IMR-90 (cell line): ENCODE results near the gene GIMAP5. TPM values are rescaled to one million over a fixed set of nuclear protein-coding genes. Genes with fewer than 3 reads are reported as not detected.

Source experiments
- ATAC-seq: fragments of 200-7000 bp; cut with Tn5 transposase; 2 replicates; pipeline ENCODE4 v1.9.1; 2020; ENCODE audit warnings: low read depth, mild to moderate bottlenecking, moderate library complexity
- BruUV-seq: library from RNA; stranded (reverse); fragments of 400-500 nt; replicated peaks from 2 replicates; lab custom pipeline; 2021; lab: Mats Ljungman, UMichigan
- CTCF ChIA-PET: fragments of 300-600 bp; formaldehyde crosslinking; extraction: SDS; loops from one replicate; lab custom pipeline; 2021; ENCODE audit warnings: antibody characterized with exemption; lab: Yijun Ruan, JAX
- POLR2A ChIA-PET: fragments of 300-600 bp; sonication (Branson Sonifier 250); formaldehyde crosslinking; loops from one replicate; lab custom pipeline; 2022; ENCODE audit warnings: antibody characterized with exemption; ENCODE audit not compliant: unreplicated experiment; lab: Charles Lee
- DNase-seq: peaks from one replicate; pipeline ENCODE4 v3.0.0; 2013
- H2AFZ ChIP-seq: replicated peaks from 2 replicates; pipeline ENCODE3; 2013; ENCODE audit warnings: low read length, mild to moderate bottlenecking; ENCODE audit not compliant: poor library complexity
- H2AK5ac ChIP-seq: 2 replicates; pipeline ENCODE4 v1.6.1; 2013; ENCODE audit warnings: low read depth, low read length, inconsistent platforms
- H2AK9ac ChIP-seq: replicated peaks from 2 replicates; pipeline ENCODE3; 2013; ENCODE audit warnings: mild to moderate bottlenecking, low read depth, low read length, moderate library complexity; ENCODE audit not compliant: poor library complexity
- H2BK120ac ChIP-seq: 2 replicates; pipeline ENCODE4 v1.6.1; 2013; ENCODE audit warnings: low read depth, low read length, inconsistent platforms
- H2BK15ac ChIP-seq: 3 replicates; pipeline ENCODE4 v1.6.1; 2013; ENCODE audit warnings: low read depth, low read length, inconsistent platforms
- H2BK20ac ChIP-seq: 2 replicates; pipeline ENCODE4 v1.6.1; 2013; ENCODE audit warnings: low read depth, mild to moderate bottlenecking, inconsistent platforms, low read length, moderate library complexity
- H2BK5ac ChIP-seq: 2 replicates; pipeline ENCODE4 v1.6.1; 2013; ENCODE audit warnings: mild to moderate bottlenecking, low read depth, low read length, inconsistent platforms; ENCODE audit not compliant: poor library complexity, severe bottlenecking
- H3K14ac ChIP-seq: replicated peaks from 2 replicates; pipeline ENCODE4 v1.6.1; 2013; ENCODE audit warnings: low read depth, low read length, inconsistent platforms
- H3K18ac ChIP-seq: 2 replicates; pipeline ENCODE4 v1.6.1; 2013; ENCODE audit warnings: low read depth, low read length, control low read depth
- H3K23ac ChIP-seq: 2 replicates; pipeline ENCODE4 v1.6.1; 2013; ENCODE audit warnings: low read depth, low read length, inconsistent platforms
- H3K27ac ChIP-seq: 2 replicates; pipeline ENCODE4 v1.5.1; 2013; ENCODE audit warnings: mild to moderate bottlenecking, control low read depth, low read length; ENCODE audit not compliant: insufficient read depth
- H3K27me3 ChIP-seq: 2 replicates; pipeline ENCODE4 v1.6.1; 2013; ENCODE audit warnings: low read length; ENCODE audit not compliant: control insufficient read depth, insufficient read depth
- H3K36me3 ChIP-seq: 2 replicates; pipeline ENCODE4 v1.6.1; 2013; ENCODE audit warnings: low read length, mixed read lengths; ENCODE audit not compliant: control insufficient read depth, insufficient read depth
- H3K4ac ChIP-seq: 2 replicates; pipeline ENCODE4 v1.6.1; 2013; ENCODE audit warnings: low read depth, low read length, inconsistent platforms
- H3K4me1 ChIP-seq: 2 replicates; pipeline ENCODE4 v1.6.1; 2013; ENCODE audit warnings: low read length, mixed read lengths; ENCODE audit not compliant: control insufficient read depth, insufficient read depth
- H3K4me2 ChIP-seq: 2 replicates; pipeline ENCODE4 v1.6.1; 2013; ENCODE audit warnings: low read depth, mild to moderate bottlenecking, control low read depth, low read length, moderate library complexity
- H3K4me3 ChIP-seq: 2 replicates; pipeline ENCODE4 v1.5.1; 2013; ENCODE audit warnings: low read depth, mild to moderate bottlenecking, control low read depth, low read length, moderate library complexity; ENCODE audit not compliant: insufficient read depth
- H3K56ac ChIP-seq: 2 replicates; pipeline ENCODE4 v1.6.1; 2013; ENCODE audit warnings: low read length, inconsistent platforms; ENCODE audit not compliant: insufficient read depth; ENCODE audit errors: extremely low read depth
- H3K79me1 ChIP-seq, 2 experiments: 2 replicates each; pipeline ENCODE4 v1.6.1; 2013; ENCODE audit warnings: low read length in 2 of 2, inconsistent platforms in 1 of 2, low read depth in 1 of 2
- H3K9ac ChIP-seq: 2 replicates; pipeline ENCODE4 v1.6.1; 2013; ENCODE audit warnings: low read depth, low read length, control low read depth
- H3K9me1 ChIP-seq: 2 replicates; pipeline ENCODE4 v1.6.1; 2013; ENCODE audit warnings: low read length, inconsistent platforms; ENCODE audit not compliant: insufficient read depth
- H3K9me3 ChIP-seq: 2 replicates; pipeline ENCODE4 v1.6.1; 2013; ENCODE audit warnings: low read length; ENCODE audit not compliant: control insufficient read depth, insufficient read depth
- H4K20me1 ChIP-seq: 2 replicates; pipeline ENCODE4 v1.6.1; 2013; ENCODE audit warnings: low read length, inconsistent platforms; ENCODE audit not compliant: insufficient read depth
- H4K5ac ChIP-seq: 2 replicates; pipeline ENCODE4 v1.6.1; 2013; ENCODE audit warnings: mild to moderate bottlenecking, low read depth, low read length, control low read depth
- H4K8ac ChIP-seq, 2 experiments: 2 replicates each; pipeline ENCODE4 v1.6.1; 2013; ENCODE audit warnings: low read depth in 2 of 2, low read length in 2 of 2, control low read depth in 1 of 2, inconsistent platforms in 1 of 2
- H4K91ac ChIP-seq: 2 replicates; pipeline ENCODE4 v1.6.1; 2013; ENCODE audit warnings: low read depth, low read length, inconsistent platforms; ENCODE audit not compliant: insufficient read depth
- BHLHE40 ChIP-seq: fragments of 150-350 bp; IDR thresholded peaks from 2 replicates; pipeline ENCODE4 v1.6.1; 2016; ENCODE audit warnings: mild to moderate bottlenecking, low read depth, low read length
- CEBPB ChIP-seq: IDR thresholded peaks from 2 replicates; pipeline ENCODE4 v1.6.1; 2012; ENCODE audit warnings: low read depth, low read length, improper control_type of control experiment
- CHD1 ChIP-seq: IDR thresholded peaks from 2 replicates; pipeline ENCODE4 v1.6.1; 2012; ENCODE audit warnings: low read depth, low read length, improper control_type of control experiment
- MAFK ChIP-seq: IDR thresholded peaks from 2 replicates; pipeline ENCODE4 v1.6.1; 2012; ENCODE audit warnings: low read depth, low read length, improper control_type of control experiment
- MAZ ChIP-seq: IDR thresholded peaks from 2 replicates; pipeline ENCODE4 v1.6.1; 2012; ENCODE audit warnings: low read depth, mild to moderate bottlenecking, low read length, improper control_type of control experiment, moderate library complexity, borderline replicate concordance
- MXI1 ChIP-seq: IDR thresholded peaks from 2 replicates; pipeline ENCODE4 v1.6.1; 2012; ENCODE audit warnings: low read depth, mild to moderate bottlenecking, low read length, moderate library complexity, borderline replicate concordance
- NFE2L2 ChIP-seq: fragments of 150-350 bp; IDR thresholded peaks from 2 replicates; pipeline ENCODE4 v1.6.1; 2016; ENCODE audit warnings: low read depth, mild to moderate bottlenecking, low read length
- POLR2A ChIP-seq: IDR thresholded peaks from 2 replicates; pipeline ENCODE4 v1.6.1; 2012; ENCODE audit warnings: mild to moderate bottlenecking, low read depth, low read length
- RCOR1 ChIP-seq: IDR thresholded peaks from 2 replicates; pipeline ENCODE4 v1.6.1; 2012; ENCODE audit warnings: mild to moderate bottlenecking, low read length, improper control_type of control experiment; ENCODE audit not compliant: insufficient replicate concordance
- SMC3 ChIP-seq: fragments of 150-350 bp; IDR thresholded peaks from 2 replicates; pipeline ENCODE4 v1.6.1; 2016; ENCODE audit warnings: low read depth, mild to moderate bottlenecking, antibody characterized with exemption, low read length, moderate library complexity
- USF2 ChIP-seq: fragments of 150-350 bp; IDR thresholded peaks from 2 replicates; pipeline ENCODE4 v1.6.1; 2017; ENCODE audit warnings: mild to moderate bottlenecking, antibody characterized with exemption, low read length, low read depth
- WGBS, 2 experiments: methylation state at CpG; one replicate each; pipeline versions ENCODE4 v1.1.5 to v1.1.7; 2013; ENCODE audit warnings: missing lambda C conversion rate in 2 of 2; ENCODE audit not compliant: insufficient read length in 1 of 2; ENCODE audit errors: extremely low coverage in 2 of 2; 5-methylcytosine and 5-hydroxymethylcytosine counted together
- dilution Hi-C: fragments of 300-500 bp; cut with HindIII; formaldehyde crosslinking; loops from one replicate; pipeline ENCODE4 v1.14.3; 2018; ENCODE audit warnings: low sequenced_read_pairs; ENCODE audit not compliant: unreplicated experiment
- in situ Hi-C: fragments of 300-500 bp; cut with MboI; formaldehyde crosslinking; loops from 3 replicates; pipeline ENCODE4 v1.14.3; 2019; ENCODE audit warnings: low sequenced_read_pairs, inconsistent platforms, mixed read lengths
- intact Hi-C: fragments of 100-400 bp; cut with micrococcal nuclease; formaldehyde crosslinking; loops from 2 replicates; pipeline ENCODE4 v1.10.0; 2022
- polyA plus RNA-seq, 3 experiments: library from polyadenylated mRNA; depleted of rRNA; stranded (reverse); fragments of >200 nt; gene quantifications; 2 replicates each; pipeline ENCODE4 v1.2.3, GENCODE V29; 2012; ENCODE audit warnings: low replicate concordance in 1 of 3
- total RNA-seq: library from RNA; depleted of rRNA; stranded (reverse); fragments of >200 nt; gene quantifications from 2 replicates; pipeline ENCODE4 v1.2.3, GENCODE V29; 2012
- TF ChIP-seq, protein P1 (sequence below): fragments of 150-350 bp; IDR thresholded peaks from 2 replicates; pipeline ENCODE4 v1.6.1; 2016; ENCODE audit warnings: low read depth, mild to moderate bottlenecking, low read length, moderate library complexity, borderline replicate concordance
- TF ChIP-seq, protein P2 (sequence below): conservative IDR thresholded peaks from 2 replicates; pipeline ENCODE4 v1.5.1; 2012; ENCODE audit warnings: mild to moderate bottlenecking, low read depth, low read length, improper control_type of control experiment

GIMAP5 gene
- total and polyA plus RNA-seq, 2 of the 4 experiments (the other 2 are of a cell fraction), result not detected

GRCh38 chr7:150778014-150778737, 41.0 kb downstream of the GIMAP5 start:
- dilution Hi-C loops (no loop called here), in situ Hi-C loops (loop anchor here (5.0 to 25.0 kb wide), 2 partner anchors 209 to 334 kb away; no protein-coding TSS in a partner anchor), intact Hi-C loops (loop anchor here (1.0 to 2.0 kb wide), 5 partner anchors 99 to 333 kb away; no protein-coding TSS in a partner anchor)
- H3K36me3 ChIP-seq, result peaks cover 1% of the 10 kb centered on the region; the same call in 1 of the 2 replicates
- no peak overlapping the region; the same call in 1 of the 2 replicates for H4K5ac ChIP-seq
- no peak overlapping the region for H2BK15ac ChIP-seq
- H2BK120ac ChIP-seq, result 0 out of 2 replicates have a peak overlapping the region, but pooled peaks have one; percentile 30
- no peak overlapping the region; the same call in 1 of the 2 replicates for H4K91ac ChIP-seq
- H3K27ac ChIP-seq, result no peak overlapping the region
- WGBS, 2 experiments, result no CpG with 5 or more reads among the region's 8 CpGs
- DNase-seq (no peak), ATAC-seq (no peak)
- no peak overlapping the region for H3K4ac ChIP-seq
- POLR2A ChIA-PET, result interaction anchor here (0.6 kb wide), 2 partner anchors 9 to 177 kb away, joined by 4 read pairs; no protein-coding TSS in a partner anchor
- no peak overlapping the region for H2AK9ac ChIP-seq
- H3K56ac ChIP-seq, result no peak overlapping the region
- no peak overlapping the region for H3K23ac ChIP-seq
- BruUV-seq, result no TSS peak
- H3K9me3 ChIP-seq, result no peaks in the 10 kb centered on the region
- H3K9ac ChIP-seq, result no peak overlapping the region
- no peak overlapping the region for H2AK5ac ChIP-seq
- H3K27me3 ChIP-seq, result no peaks in the 10 kb centered on the region
- H4K20me1 ChIP-seq, result no peaks in the 10 kb centered on the region
- no peak overlapping the region for H3K14ac ChIP-seq
- TF ChIP-seq MAZ (no peak), CHD1 (no peak), NFE2L2 (no peak), BHLHE40 (no peak), CEBPB (no peak), MAFK (no peak), RCOR1 (no peak), MXI1 (no peak), POLR2A (no peak), SMC3 (no peak), USF2 (no peak)
- TF ChIP-seq, protein P1, sequence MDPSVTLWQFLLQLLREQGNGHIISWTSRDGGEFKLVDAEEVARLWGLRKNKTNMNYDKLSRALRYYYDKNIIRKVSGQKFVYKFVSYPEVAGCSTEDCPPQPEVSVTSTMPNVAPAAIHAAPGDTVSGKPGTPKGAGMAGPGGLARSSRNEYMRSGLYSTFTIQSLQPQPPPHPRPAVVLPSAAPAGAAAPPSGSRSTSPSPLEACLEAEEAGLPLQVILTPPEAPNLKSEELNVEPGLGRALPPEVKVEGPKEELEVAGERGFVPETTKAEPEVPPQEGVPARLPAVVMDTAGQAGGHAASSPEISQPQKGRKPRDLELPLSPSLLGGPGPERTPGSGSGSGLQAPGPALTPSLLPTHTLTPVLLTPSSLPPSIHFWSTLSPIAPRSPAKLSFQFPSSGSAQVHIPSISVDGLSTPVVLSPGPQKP, result no peak
- TF ChIP-seq, protein P2, sequence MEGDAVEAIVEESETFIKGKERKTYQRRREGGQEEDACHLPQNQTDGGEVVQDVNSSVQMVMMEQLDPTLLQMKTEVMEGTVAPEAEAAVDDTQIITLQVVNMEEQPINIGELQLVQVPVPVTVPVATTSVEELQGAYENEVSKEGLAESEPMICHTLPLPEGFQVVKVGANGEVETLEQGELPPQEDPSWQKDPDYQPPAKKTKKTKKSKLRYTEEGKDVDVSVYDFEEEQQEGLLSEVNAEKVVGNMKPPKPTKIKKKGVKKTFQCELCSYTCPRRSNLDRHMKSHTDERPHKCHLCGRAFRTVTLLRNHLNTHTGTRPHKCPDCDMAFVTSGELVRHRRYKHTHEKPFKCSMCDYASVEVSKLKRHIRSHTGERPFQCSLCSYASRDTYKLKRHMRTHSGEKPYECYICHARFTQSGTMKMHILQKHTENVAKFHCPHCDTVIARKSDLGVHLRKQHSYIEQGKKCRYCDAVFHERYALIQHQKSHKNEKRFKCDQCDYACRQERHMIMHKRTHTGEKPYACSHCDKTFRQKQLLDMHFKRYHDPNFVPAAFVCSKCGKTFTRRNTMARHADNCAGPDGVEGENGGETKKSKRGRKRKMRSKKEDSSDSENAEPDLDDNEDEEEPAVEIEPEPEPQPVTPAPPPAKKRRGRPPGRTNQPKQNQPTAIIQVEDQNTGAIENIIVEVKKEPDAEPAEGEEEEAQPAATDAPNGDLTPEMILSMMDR, result no peak
- no peak overlapping the region; the same call in 1 of the 2 replicates for H3K4me2 ChIP-seq
- CTCF ChIA-PET, result interaction anchor here (1.1 to 1.5 kb wide), 5 partner anchors 41 to 207 kb away, joined by 3 to 11 read pairs (median 3); no protein-coding TSS in a partner anchor
- H3K9me1 ChIP-seq, result 0 out of 2 replicates have a peak, but pooled peaks cover 6% of the 10 kb centered on the region
- H2BK20ac ChIP-seq, result no peak overlapping the region; the same call in 1 of the 2 replicates
- H3K4me1 ChIP-seq, result peaks cover 16% of the 10 kb centered on the region
- no peak overlapping the region for H3K18ac ChIP-seq
- H4K8ac ChIP-seq, result no peak overlapping the region
- H3K4me3 ChIP-seq, result no peak overlapping the region
- no peak overlapping the region for H2BK5ac ChIP-seq
- no peak overlapping the region for H2AFZ ChIP-seq
- no peaks in the 10 kb centered on the region for H3K79me1 ChIP-seq
